Fibroblast of peridontal ligament (primary cell): ENCODE results near the gene WDR48.
A peak's percentile ranks its signal among the peaks of the same experiment; 100 is the strongest.

Experiments
- DNase-seq: peaks from one replicate; pipeline ENCODE4 v3.0.0-alpha.2; 2010; ENCODE audit errors: extremely low read depth

Gene WDR48

DNA sequence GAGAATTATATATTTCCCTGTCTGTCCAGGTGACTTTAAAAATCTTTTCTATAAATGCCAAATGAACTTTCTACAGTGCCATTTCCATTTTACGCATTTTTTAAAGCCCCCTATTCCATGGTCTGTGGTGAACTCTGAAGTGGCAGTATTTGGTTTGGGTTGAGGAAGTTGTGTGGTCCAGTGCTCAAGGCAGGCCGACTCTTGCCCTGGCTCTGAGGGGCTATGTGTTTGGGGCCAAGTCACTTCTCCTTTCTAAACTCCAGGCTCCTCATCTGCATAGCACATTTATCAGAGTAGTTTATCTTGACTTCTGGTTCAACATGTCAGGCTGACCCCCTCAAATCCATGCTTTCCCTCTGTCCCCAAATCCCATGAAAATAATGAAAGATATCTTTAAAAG lies 69.8 kb downstream of the WDR48 start:
- DNase-seq = no peak

DNA sequence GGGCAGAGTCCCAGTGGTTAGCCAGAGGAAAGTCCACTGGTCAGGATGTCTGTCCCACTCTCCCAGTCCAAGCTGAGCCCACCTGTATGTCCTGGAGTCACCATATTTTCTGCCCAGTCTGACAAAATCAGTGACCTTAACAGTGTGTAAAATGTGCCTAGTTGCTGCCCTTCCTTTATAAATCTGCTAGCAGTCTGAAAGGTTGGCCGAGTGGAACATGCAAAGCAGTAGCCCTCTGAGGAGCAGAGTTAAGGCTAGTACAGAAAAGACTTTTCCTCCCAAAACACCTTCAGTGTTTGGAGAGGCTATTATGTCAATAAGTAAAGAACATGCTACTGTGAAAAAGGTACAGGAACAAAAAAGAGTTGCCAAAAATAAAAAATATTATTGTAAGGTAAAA lies 71.0 kb downstream of the WDR48 start:
- DNase-seq = no peak

DNA sequence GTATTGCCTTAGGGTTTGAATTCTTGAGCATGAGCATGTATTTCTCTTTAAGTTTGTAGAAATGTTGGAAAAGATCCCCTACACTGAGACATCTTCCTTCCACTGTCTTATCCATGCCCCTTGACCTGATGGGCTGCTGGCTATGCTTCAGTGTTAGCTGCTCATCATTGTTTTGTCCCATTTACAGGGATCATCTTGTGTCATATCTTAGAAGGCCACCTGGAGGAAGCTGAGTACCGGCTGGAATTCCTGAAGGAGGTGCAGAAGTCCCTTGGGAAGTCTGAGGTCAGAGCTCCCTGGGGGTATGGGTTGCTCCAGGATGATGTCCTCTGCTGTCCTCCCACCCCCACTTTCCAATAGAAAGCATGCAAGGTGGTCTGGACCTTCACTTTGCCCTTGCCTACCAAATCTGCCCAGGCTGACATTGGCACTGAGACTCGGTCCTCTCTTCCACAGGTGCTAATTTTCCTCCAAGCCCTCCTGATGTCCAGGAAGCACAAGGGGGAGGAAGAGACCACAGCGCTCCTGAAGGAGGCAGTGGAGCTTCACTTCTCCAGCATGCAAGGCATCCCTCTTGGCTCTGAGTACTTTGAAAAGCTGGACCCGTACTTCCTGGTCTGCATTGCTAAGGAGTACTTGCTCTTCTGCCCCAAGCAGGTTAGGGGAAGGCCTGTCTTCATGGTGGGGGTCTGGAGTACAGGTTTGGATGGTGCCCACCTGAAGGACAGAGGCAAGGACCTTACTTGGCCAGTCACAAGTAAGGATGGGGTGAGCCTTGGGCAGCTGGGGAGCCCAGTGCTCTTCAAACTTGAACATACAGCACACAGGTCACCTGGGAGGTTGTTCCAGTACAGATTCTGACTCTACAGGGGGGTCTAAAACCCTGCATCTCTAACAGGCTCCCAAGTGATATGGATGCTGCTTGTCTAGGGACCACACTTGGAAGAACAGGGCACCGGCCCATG lies 73.3 kb downstream of the WDR48 start:
- DNase-seq = peak; percentile 52

DNA sequence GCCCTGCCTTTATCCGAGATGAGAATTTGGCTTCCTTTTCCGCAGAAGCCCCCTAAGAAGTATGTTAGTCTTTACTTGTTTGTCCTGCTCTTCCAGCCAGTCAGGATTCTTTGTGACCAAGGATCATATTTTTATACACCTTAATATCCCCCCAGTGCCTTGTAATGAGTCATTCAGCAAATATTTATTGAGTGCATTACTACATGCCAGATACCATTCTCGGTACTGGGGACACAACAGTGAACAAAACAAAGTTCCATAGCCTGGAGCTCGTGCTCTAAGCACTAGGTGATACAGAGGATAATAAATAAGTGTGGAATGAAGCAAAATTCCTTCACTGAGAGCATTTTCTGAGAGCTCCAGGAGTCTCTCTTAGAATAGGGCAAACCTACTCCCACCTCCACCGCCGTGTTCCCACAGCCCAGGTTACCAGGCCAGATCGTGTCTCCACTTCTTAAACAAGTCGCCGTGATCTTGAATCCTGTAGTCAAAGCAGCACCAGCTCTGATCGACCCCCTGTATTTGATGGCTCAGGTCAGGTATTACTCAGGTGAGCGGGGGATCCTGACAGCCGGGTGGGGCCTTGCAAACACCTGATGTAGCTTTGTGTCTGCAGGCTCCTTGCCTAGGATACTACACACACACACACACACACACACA lies 74.2 kb downstream of the WDR48 start:
- no peak for DNase-seq

DNA sequence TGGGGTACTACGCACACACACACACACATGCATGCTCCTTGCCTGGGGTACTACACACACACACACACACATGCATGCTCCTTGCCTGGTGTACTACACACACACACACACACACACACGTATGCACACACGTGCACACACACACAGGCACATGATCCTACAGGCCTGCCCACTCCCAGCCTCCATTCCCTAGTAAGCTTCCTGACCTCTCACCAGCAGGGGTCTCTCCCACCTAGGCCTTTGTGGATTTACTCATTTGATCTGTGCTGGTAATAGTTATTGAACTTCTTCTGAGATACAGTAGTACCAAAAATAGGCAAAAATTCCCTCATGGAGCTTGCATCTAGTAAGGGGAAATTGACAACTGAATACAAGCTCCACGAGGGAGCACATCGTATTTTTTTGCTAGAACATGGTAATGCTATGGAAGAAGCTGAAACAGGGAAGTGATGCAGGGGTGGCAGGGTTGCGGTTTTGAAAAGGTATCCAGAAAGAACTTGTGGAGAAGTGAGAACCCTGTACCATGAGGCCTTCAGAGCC lies 74.8 kb downstream of the WDR48 start:
- DNase-seq = peak; percentile 71

DNA sequence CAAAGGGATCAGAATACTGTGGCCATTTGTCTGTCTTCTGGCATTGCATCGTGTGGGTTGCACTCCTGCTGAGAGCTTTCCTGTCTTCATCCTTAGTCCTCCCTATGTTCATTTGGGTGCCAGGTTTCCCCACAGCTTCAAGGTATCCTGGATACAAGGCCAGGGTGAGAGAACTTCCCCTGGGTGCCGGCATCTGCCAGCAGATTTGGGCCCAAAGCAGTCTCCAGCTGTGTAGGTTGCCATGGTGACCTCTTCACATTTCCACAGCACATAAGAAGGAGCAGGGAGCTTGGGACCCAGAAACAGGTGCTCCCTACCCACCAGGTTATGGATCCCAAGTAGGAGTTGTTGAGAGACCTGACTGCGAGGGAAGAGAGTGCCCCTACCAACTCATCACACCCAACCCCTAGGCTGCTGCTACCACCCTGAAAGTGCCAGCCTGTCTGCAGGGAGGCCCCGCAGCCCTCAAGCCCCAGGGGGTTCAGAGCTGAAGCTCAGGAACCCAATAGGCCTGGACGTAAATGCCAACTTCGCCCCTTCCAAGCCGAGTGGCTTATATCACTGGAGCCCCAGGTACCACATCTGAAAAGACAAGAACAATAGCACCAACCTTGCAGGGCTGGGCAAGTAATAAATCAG lies 75.6 kb downstream of the WDR48 start:
- no peak for DNase-seq

DNA sequence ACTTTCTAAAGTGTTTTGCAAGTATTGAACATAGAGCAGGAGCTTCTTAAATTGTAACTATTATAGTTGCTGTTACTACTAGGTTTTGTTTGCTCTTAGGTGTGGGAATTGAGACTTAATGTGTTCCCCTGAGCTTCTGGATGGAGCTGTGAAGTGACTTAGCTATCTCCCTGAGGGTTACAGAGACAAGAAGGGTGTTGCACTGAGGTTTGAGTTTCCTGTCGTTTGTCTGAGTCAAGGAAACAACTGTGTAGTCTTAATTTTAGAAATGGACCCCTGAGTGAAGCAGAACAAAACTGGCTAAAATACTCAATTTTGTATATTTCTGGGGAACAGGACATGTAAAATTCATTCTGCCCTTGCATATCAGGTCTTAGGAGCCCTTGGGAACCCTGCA lies 76.1 kb downstream of the WDR48 start:
- no peak for DNase-seq

DNA sequence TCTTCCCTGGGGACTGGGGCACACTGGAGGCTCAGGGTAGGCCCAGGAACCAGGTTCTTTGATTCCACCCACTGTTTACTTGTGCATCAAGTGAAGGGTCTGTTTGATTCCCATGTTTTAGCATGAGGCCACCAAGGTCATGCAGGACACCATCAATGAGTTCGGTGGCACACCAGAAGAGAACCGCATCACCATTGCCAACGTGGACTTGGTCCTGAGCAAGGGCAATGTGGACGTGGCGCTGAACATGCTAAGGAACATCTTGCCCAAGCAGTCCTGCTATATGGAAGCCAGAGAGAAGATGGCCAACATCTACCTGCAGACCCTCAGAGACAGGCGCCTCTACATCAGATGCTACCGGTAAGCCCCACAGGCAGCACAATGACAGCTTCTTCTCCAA lies 77.1 kb downstream of the WDR48 start:
- DNase-seq = no peak

DNA sequence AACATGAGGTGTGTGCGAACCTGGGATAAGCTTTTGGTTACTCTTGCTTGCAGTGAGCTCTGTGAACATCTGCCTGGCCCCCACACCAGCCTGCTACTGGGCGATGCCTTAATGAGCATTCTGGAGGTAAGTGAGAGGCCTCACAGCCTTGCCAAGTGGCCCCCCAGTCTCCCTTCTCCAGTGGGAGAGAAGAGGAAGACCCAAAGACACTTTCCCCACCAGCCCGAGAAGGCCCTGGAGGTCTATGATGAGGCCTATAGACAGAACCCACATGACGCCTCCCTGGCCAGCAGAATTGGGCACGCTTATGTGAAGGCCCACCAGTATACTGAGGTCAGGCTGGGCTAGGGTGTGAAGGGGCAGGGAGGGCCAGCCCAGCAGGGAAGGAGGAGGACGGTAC lies 78.2 kb downstream of the WDR48 start:
- DNase-seq = no peak

DNA sequence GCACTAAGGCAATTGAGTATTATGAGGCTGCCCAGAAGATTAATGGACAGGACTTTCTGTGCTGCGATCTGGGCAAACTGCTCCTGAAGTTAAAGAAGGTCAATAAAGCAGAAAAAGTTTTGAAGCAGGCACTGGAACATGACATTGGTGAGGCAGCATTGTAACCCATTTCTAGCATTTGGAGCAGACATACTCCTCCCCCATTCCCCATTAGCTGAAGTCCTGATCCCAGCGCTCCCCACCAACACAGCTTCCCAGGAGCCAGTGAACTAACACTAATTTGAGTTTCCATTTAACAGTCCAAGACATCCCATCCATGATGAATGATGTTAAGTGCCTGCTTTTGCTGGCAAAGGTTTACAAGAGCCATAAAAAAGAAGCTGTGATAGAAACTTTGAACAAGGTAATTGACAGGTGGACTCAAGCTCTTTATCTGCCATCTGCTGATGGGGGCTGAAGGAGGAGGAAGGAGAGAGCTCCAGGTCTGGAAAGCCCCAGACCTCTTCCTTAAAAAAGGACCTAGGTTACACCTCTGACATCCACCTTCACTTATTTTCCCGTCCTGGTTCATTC lies 79.0 kb downstream of the WDR48 start:
- no peak for DNase-seq

DNA sequence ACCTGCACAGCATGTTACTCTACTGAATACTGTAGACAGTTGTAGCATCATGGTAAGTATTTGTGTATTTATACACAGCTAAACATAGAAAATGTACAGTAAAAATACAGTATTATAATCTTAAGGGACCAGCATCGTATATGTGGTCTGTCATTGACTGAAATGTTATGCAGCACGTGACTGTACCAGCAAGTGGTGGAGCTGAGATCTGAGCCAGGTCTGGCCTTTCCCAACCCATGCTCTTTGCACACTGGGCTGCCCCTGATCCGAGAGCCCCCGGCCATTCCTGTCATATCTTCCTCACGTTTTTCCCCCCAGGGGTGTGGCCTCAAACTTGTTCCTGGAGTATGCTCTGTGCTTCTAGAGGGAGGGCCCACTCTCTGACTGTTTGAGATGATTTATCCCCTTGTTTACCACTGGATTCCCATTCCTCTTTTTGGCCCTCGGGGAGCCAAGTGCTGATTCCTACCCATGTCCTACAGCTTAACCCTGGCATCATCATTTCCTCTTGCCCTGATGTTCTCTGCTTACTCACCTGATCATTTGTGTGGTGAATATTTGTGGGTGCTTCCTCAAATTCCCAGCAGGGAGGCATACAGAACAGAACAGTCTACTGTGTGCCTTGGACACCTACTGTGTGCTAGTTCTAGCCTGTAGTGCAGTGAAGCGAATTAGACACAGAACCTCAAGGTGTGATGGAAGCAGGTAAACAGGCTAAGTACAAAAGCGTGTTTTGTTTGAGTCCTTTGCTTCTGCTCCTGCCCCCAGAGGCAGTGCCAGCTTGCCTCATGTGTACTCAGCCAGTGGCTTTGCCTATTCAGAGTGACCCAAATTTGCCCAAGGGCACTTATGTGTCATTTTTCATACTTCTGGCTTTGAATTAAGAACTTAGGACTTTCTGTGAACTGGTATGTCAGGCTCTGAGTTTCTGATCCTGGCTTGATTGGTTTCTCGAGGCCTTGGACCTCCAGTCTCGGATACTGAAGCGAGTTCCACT lies 80.6 kb downstream of the WDR48 start:
- no peak for DNase-seq

DNA sequence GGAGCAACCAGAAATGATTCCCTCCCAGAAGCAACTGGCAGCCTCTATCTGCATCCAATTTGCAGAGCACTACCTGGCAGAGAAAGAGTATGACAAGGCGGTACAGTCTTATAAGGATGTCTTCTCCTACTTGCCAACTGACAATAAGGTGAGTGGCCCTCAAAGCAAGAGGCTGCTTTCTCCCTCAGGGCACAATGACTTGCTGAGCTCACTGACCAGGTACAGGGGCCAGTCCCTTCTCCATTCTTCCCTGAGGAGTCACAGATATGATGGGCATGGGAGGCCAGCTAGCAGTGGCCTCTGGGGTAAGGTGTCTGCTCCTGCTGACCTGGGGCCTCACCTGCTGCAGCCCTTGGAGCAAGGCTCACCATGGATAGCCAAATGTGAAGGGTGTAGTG lies 81.3 kb downstream of the WDR48 start:
- no peak for DNase-seq

DNA sequence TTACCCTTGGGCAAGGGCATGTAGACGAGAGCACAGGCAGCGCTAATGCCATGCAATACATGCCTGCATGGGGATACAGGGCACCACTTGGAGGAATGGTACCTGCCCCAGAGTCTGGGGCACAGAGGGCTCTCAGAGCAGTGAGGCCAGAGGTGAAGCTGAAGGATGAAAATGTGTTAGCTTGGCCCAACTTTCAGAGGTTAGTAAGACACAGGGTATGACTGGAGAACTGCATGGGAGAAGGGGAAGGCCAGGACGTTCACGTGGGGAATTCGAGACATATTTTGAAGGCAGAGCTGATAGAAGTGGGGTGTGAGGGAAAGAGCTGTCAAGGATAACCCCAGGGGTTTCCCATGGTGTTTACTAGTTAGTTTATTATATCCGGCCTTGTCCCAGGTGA lies 82.0 kb downstream of the WDR48 start:
- DNase-seq = no peak

DNA sequence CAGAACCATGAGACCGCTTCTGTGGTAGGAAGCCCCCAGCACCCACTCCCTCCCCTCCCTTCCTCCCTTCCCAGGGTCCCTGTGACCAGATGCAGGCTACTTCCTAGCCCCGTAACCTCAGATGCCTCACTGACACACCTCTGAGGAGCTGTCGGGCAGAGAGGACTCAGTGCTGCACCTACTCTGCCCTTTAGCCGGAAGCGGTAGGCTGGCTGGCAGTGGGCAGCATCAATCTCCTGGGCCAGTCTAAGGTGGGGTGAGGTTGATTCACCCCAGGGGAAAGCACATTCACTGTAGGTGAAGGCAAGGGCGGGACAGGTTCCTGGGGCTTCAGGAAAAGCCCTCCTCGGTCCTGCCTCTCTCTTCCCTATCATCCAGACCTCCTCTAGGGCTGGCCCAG lies 82.5 kb downstream of the WDR48 start:
- no peak for DNase-seq

DNA sequence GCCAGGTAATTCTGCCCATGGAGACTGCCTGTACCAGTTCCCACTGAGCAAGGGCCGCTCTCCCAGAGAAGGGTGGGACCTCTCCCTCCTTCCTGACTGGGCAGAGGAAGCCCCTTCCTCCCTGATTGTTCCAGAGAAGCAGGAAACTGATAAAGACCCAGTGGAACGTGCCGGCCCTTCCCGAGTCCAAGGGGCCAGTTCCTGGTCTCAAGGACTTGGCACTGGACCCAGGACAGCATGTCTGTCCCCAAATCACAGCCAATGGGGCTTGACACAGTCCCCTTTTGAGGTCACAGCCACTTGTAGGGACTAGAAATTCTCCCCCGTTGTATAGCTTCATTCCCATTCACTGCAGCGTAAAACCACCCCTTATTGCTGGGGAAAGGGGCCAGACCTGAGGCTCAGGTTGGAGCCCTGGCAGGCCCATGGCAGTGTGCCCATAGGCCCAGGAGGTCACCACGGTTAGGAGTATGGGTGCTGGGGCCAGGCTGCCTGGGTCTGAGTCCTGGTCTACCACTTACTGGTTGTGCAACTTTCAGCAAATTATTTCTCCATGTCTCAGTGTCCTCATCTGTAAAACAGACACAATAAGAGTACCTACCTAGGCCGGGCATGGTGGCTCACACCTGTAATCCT lies 83.5 kb downstream of the WDR48 start:
- DNase-seq = no peak

DNA sequence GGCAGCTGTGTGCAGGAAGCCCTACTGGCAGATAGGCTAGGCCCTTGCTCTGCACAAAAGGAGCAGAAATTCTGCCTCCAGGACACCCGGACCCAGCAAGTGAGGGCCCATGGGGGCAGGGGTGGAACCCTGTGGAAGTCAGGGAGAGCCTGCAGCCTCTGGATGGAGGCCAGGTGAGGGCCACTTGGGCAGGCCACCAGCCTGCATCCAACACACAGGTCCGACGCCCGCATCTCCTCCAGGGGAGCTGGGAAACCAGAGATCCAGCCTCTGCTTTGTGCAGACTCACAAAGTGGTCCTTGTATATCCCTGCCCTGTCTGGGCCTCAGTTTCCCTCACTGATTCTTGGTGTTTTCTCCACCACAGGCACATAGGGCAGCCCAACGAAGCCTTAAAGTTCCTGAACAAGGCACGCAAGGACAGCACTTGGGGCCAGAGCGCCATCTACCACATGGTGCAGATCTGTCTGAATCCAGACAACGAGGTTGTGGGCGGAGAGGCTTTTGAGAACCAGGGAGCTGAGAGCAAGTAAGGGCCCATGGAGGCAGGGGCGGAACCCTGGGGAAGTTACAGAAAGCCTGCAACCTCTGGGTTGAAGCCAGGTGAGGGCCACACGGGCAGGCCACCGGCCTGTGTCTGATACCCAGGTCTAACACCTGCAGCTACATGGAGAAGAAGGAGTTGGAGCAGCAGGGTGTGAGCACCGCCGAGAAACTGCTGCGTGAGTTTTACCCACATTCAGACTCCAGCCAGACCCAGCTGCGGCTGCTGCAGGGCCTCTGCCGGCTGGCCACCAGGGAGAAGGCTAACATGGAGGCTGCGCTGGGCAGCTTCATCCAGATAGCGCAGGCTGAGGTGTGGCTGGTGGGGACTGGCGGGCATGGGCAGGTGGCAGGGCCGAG lies 85.0 kb downstream of the WDR48 start:
- DNase-seq = no peak

DNA sequence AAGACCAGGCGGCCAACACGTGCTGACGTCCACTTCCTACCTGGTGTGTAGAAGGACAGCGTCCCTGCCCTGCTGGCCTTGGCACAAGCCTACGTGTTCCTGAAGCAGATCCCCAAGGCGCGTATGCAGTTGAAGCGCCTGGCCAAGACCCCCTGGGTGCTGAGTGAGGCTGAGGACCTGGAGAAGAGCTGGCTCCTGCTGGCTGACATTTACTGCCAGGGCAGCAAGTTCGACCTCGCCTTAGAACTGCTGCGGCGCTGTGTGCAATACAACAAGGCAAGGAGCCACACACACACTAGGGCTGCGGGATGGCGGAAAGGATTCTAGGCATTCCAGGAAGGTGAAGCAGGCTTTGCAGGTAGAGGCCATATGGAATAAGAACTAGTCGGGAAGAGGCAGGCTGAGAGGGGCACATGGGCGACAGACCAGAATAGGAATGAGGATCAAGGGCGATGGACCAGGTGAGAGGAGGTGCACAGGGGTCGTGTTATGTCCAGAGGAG lies 85.7 kb downstream of the WDR48 start:
- DNase-seq = no peak

DNA sequence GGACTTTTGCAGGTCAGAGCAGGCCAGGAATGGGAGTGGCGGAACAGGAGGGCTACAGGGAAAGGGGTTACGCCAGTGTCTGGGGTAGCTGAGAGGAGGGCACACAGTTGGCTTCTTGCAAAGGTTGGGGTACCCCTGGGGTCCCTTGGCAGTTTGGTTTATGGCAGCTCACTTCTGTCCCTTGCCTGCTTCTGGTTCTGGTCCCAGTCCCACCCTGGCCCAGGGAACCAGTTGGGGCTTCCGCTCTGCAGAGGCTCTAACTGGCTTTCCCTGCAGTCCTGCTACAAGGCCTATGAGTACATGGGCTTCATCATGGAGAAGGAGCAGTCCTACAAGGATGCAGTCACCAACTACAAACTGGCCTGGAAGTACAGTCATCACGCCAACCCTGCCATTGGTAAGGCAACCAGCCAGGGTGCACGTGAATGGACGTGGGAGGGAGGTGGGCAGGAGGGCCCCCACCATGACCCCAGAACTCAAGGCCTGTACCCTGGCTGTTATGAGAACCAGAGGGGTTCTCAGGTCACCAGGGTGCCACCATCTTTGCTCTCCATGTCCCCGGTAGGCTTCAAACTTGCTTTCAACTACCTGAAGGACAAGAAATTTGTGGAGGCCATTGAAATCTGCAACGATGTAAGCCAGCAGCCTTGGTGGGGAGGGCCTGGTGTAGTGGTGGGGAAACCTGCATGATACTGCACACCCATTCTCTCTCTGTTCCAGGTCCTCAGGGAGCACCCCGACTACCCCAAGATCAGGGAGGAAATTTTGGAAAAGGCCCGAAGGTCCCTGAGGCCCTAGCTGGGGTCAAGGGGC lies 86.4 kb downstream of the WDR48 start:
- DNase-seq = no peak
